A673 (cell line): ENCODE data around the gene NASP. TPM values are rescaled to one million over a fixed set of nuclear protein-coding genes. Genes with fewer than 3 reads are reported as not detected.

Experiments
- BruUV-seq: library from RNA; stranded (reverse); fragments of 400-500 nt; replicated peaks from 2 replicates; lab custom pipeline; 2021; lab: Mats Ljungman, UMichigan
- CTCF ChIA-PET: fragments of 300-600 bp; sonication (Branson Sonifier 250); formaldehyde crosslinking; loops from one replicate; lab custom pipeline; 2022; ENCODE audit warnings: antibody characterized with exemption; lab: Charles Lee
- POLR2A ChIA-PET: fragments of 300-600 bp; sonication (Branson Sonifier 250); formaldehyde crosslinking; loops from one replicate; lab custom pipeline; 2022; ENCODE audit warnings: antibody characterized with exemption; ENCODE audit not compliant: low non-redundant PET; lab: Charles Lee
- DNase-seq: peaks from one replicate; pipeline ENCODE4 v3.0.0-alpha.2; 2015; ENCODE audit warnings: low spot score
- H3K27ac ChIP-seq: fragments of 200-600 bp; sonication (generic); 2 replicates; pipeline ENCODE4 v1.5.1; 2016; ENCODE audit warnings: mixed run types, low read depth, mild to moderate bottlenecking, mixed read lengths, antibody characterized with exemption, low read length; ENCODE audit not compliant: poor library complexity, severe bottlenecking
- H3K27me3 ChIP-seq: fragments of 200-600 bp; sonication (generic); replicated peaks from 2 replicates; pipeline ENCODE4 v1.6.1; 2017; ENCODE audit warnings: mixed run types, low read depth, mild to moderate bottlenecking, mixed read lengths, antibody characterized with exemption, low read length; ENCODE audit not compliant: insufficient read depth, poor library complexity
- H3K36me3 ChIP-seq: fragments of 200-600 bp; sonication (generic); 2 replicates; pipeline ENCODE4 v1.6.1; 2016; ENCODE audit warnings: mixed run types, mild to moderate bottlenecking, mixed read lengths, antibody characterized with exemption, low read length; ENCODE audit not compliant: insufficient read depth, poor library complexity, severe bottlenecking
- H3K4me1 ChIP-seq: fragments of 200-600 bp; sonication (generic); 2 replicates; pipeline ENCODE4 v1.6.1; 2017; ENCODE audit warnings: mixed run types, mild to moderate bottlenecking, mixed read lengths, antibody characterized with exemption, low read length; ENCODE audit not compliant: insufficient read depth, poor library complexity, severe bottlenecking
- H3K4me3 ChIP-seq: fragments of 200-600 bp; sonication (generic); 2 replicates; pipeline ENCODE4 v1.5.1; 2016; ENCODE audit warnings: low read depth, mixed run types, mild to moderate bottlenecking, mixed read lengths, low read length; ENCODE audit not compliant: poor library complexity, severe bottlenecking
- H3K9me3 ChIP-seq: fragments of 200-600 bp; sonication (generic); 2 replicates; pipeline ENCODE4 v1.6.1; 2016; ENCODE audit warnings: mixed run types, low read depth, mild to moderate bottlenecking, mixed read lengths, antibody characterized with exemption, low read length; ENCODE audit not compliant: poor library complexity, severe bottlenecking
- CTCF ChIP-seq: fragments of 300-800, 200-600 bp; sonication (generic); conservative IDR thresholded peaks from 2 replicates; pipeline ENCODE4 v1.5.1; 2017; ENCODE audit warnings: low read depth, mild to moderate bottlenecking, antibody characterized with exemption, low read length, moderate library complexity, mixed read lengths
- EZH2 ChIP-seq: fragments of 200-600 bp; sonication (generic); IDR thresholded peaks from 2 replicates; pipeline ENCODE4 v1.6.1; 2017; ENCODE audit warnings: borderline replicate concordance, low read depth, mild to moderate bottlenecking, mixed read lengths, antibody characterized with exemption, low read length; ENCODE audit not compliant: poor library complexity, severe bottlenecking
- intact Hi-C: fragments of 100-400 bp; cut with micrococcal nuclease; formaldehyde crosslinking; loops from one replicate; pipeline ENCODE4 v1.10.0; 2022; ENCODE audit not compliant: unreplicated experiment
- total RNA-seq: library from RNA; stranded (reverse); gene quantifications from 2 replicates; pipeline ENCODE4 v1.2.3, GENCODE V29; 2021

Gene NASP
- total RNA-seq, 1 experiment from 2014 or later = 392 TPM

- intact Hi-C loops = no loop called here
- Histone ChIP-seq H3K9me3 (no peaks in the 10 kb centered on the region), H3K27me3 (no peaks in the 10 kb centered on the region), H3K36me3 (no peaks in the 10 kb centered on the region), H3K4me3 (no peak overlapping the region), H3K27ac (no peak overlapping the region), H3K4me1 (no peaks in the 10 kb centered on the region)
- TF ChIP-seq EZH2 = no peak
- no peak for TF ChIP-seq CTCF
- DNase-seq = no peak
- BruUV-seq = no TSS peak
- ChIA-PET POLR2A (no interaction called here), CTCF (no interaction called here)
These were observed 38.1 kb upstream of the NASP start for GRCh38 chr1:45545553-45546310.

GRCh38 chr1:45550401-45551351, 33.2 kb upstream of the NASP start, which contains the start of gene AKR1A1:
TSS of gene AKR1A1 (plus strand) at chr1:45550826. CDS start at chr1:45561795, 10,969 bp downstream.
- DNase-seq = peak; percentile 94
- Histone ChIP-seq H3K27ac (peak within 1 kb of the TSS; percentile 77), H3K4me3 (peak within 1 kb of the TSS; percentile 69), H3K9me3 (no peaks in the 10 kb centered on the region), H3K4me1 (peaks cover 11% of the 10 kb centered on the region), H3K36me3 (peaks cover 22% of the 10 kb centered on the region), H3K27me3 (no peaks in the 10 kb centered on the region)
- POLR2A ChIA-PET = interaction anchor here (1.2 kb wide), 1 partner anchor 30 kb away, joined by 6 read pairs; no protein-coding TSS in a partner anchor
- no peak for TF ChIP-seq EZH2
- no peak for TF ChIP-seq CTCF
- intact Hi-C loops = loop anchor here (2.0 kb wide), 1 partner anchor 28 kb away; no protein-coding TSS in a partner anchor
- CTCF ChIA-PET = interaction anchor here (0.6 to 0.7 kb wide), 2 partner anchors 34 to 1628 kb away, joined by 3 to 5 read pairs; no protein-coding TSS in a partner anchor
- BruUV-seq = TSS peak; percentile 100

GRCh38 chr1:45551684-45552083, 32.2 kb upstream of the NASP start:
- TF ChIP-seq CTCF (no peak), EZH2 (no peak)
- BruUV-seq = no TSS peak
- peaks cover 26% of the 10 kb centered on the region for H3K36me3 ChIP-seq
- CTCF ChIA-PET = no interaction called here
- H3K9me3 ChIP-seq = no peaks in the 10 kb centered on the region
- H3K4me3 ChIP-seq = peak overlapping the region; percentile 69
- no peaks in the 10 kb centered on the region for H3K27me3 ChIP-seq
- H3K4me1 ChIP-seq = peaks cover 11% of the 10 kb centered on the region
- intact Hi-C loops = loop anchor here (2.0 kb wide), 1 partner anchor 29 kb away; no protein-coding TSS in a partner anchor
- POLR2A ChIA-PET = interaction anchor here (1.2 kb wide), 1 partner anchor 31 kb away, joined by 6 read pairs; no protein-coding TSS in a partner anchor
- DNase-seq = no peak
- peak overlapping the region; percentile 27 for H3K27ac ChIP-seq
